IPS-NIHi7 (cell line): ENCODE results near the gene LOXL4.

Source experiments
- DNase-seq: peaks from one replicate; pipeline ENCODE4 v3.0.0; 2012; ENCODE audit warnings: mixed read lengths; ENCODE audit errors: extremely low spot score

Gene LOXL4

DNA sequence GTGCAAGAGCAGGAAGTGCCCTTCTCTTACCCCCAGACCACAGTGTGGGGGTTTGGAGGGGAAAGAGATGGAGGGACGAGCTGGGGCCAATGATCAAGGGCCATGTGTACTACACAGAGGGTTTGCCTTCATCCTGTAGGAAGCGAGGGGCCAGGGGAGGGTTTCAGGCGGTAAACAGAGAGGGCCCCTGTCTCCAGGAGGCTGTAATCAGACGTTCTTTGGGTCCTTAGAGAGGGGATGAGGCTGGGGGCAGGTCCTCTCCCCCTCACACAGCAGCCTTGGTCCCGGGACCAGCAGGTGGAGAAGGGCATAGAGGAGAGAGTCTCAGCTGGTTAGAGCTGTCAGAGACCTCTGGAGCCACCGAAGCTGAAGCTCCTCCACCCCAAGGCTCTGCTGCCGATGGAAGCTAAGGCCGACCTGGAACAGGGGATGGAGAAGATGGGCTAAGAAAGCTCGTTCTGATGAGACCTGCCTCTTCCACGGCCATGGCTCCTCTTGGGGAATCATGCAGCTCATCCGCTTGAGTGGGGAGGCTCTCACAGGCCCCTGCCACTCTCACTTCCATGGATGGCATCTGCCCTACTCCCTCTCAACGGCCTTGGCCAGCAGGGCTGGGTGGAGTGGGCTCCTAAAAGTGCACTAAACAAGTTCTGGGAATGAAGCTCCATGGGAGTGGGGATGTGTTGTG is 3.5 kb downstream of the LOXL4 start:
- DNase-seq = no peak

- DNase-seq = no peak
These were observed 4.9 kb downstream of the LOXL4 start for GRCh38 chr10:98263088-98263487.

DNA sequence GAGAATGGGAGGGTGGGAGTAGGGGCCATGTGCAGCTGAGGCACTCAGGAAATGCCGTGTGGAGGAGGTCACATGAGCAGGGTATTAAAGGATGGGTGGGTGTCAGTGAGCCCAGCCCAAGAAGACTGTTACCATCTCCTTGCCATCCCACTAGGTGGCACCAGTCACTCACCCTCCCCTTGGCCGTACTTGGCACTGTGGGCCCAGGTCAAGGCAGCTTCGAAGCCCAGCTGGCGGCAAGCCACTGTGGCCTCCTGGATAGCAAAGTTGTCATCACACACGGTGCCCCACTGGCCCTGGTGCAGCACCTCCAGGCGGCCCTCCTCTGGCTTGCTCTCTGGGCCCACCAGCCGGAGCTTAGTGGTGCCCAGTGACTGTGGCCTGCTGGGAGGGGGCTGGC is 5.4 kb downstream of the LOXL4 start:
- DNase-seq = peak; percentile 73

DNA sequence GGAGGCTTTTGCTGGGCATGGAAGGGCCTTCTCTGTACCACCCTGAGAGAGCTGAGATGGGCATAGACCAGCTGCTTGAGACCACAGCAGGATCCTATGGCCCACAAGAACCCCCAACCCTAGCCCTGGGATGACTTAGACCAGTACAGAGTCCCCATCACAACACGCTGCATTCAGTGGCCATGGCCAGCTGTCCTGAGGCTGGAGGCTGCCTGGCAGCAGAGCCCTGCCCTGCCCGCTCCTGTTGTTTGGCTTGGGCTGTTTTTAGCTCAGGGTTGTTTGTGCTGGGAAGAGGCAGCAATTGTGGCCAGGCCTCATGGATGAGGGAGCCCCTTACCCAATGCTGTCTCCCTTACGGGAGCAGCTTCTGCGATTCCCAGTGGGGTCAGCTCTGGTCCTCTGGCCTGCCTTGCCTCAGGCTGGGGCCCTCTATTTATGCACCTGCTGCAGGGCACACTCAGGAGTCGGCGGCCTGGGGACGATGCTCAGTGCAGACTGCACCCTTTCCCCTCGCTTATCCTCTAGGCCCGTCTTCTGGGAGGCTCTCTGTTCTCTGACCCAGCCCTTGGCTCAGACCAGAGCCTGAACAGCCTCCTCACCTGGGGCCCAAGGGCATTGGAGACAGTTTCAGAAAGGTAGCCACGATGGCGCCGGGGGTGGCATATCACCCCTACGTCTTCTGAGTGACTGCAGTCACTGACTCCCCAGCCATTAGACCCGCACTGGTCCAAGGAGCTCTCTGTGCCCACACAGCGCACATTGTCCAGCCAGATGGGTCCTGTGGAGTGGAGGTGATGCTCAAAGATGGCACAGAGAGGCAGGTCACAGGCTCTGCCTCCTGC is 6.3 kb downstream of the LOXL4 start:
- no peak for DNase-seq

DNA sequence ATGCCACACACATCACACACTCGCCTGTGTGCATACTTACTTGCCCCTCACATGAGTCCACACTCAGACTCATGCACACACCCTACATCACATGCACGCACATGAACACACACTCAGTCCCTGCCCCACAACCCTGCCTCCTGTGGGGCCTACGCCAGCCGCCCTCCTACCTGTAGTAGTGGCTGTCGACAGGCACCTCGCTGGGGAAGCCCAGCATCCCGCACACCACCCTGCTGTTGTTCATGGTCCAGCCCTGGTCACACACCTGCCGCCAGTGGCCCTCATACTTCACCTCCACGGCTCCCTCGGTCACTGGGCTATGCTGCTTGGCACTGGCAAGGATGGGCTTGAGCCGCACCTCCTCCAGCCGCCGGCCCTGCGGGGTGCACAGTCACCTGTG is 7.2 kb downstream of the LOXL4 start:
- DNase-seq = no peak

- DNase-seq = no peak
These were observed 7.6 kb downstream of the LOXL4 start for GRCh38 chr10:98260350-98260749.

- no peak for DNase-seq
These were observed 8.2 kb downstream of the LOXL4 start for GRCh38 chr10:98259606-98260315.

DNA sequence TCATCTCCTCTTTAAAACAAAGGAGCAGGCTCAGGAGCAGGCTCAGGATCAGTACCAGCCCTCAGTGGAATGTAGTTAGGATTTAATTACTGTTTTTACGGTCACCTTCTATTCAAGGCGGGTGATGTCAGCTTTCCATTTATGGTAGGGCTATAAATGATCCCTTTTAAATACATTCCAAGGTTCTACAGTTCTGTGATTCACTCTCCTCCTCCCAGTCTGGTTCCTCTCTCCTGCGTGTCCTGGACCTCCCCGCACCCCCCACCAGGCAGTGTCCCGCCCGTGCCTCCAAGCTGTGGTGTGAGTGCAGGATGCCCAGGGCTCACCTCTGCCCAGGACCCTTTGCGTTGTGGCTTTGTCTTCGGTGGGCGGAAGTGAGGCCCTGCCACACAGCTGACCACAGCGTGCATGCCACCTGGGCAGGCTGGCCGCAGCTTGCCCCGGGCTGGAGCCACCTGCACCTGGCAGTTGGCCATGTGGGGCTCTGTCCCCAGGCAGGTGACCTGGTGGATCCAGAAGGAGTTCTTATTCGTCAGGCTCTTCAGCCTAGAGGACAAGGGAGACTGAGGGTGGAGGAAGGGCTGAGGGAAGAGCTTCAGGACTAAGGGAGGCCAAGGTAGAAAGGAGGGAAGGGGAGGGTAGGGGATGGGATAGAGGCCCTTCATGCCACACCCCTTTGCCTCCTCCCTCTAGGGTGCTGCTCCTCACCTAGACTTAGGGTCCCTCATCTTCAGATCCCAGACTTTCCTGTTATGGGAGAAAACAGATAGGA is 9.1 kb downstream of the LOXL4 start:
- no peak for DNase-seq

DNA sequence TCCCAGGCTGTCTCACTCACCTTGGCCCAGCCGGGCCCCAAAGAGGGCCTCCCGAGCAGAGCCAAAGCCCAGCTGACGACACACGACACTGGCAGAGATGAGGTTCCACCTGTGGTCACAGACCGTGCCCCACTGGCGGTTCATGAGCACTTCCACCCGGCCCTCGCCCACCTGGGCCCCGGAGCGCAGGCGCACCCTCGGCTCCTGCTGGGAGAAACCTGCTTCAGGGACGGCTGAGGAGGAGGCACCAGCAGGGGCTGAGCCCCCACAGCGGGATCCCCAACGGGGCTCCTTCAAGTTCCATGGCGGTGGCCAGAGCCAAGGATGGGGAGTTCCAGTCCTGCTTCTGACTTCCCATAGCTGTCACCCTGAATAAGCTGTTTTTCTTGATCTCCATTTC is 10.0 kb downstream of the LOXL4 start:
- DNase-seq = no peak

DNA sequence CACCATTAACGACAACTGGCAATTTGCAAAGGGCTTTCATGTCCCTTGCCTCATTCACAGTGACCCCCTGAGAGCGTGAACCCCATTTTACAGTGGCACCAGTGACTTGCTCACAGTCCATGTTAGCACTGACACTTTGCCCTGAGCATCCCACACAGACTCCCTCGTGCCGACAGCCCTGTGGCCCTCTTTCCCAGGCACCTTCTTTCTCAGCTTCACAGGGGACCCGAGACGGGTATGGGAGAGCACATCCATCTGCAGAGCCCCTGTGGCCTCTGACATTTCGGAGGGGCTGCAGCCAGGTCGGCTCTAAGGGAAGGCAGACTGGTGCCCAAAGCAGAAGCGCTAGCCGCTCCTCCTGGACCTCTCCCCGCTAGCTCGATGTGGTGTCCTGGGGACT is 10.8 kb downstream of the LOXL4 start:
- no peak for DNase-seq

DNA sequence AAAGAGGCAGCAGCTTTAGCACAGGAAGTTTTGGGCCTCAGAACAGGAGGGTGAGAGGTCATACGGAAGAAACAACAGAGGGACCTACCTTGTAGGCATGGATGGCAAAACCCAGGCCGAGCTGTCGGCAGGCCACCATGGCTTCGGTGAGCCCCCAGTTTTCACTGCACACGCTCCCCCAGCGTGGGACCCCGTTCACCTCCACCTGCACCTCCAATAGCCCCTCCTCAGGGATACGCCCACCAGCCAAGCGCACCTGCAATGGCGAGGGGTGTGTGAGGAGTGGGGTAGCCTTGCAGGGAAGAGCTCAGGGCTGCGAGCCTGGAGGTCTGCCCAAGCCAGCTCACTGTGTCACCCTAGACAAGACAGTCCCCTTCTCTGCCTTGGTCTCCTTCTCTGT is 11.3 kb downstream of the LOXL4 start:
- DNase-seq = no peak

DNA sequence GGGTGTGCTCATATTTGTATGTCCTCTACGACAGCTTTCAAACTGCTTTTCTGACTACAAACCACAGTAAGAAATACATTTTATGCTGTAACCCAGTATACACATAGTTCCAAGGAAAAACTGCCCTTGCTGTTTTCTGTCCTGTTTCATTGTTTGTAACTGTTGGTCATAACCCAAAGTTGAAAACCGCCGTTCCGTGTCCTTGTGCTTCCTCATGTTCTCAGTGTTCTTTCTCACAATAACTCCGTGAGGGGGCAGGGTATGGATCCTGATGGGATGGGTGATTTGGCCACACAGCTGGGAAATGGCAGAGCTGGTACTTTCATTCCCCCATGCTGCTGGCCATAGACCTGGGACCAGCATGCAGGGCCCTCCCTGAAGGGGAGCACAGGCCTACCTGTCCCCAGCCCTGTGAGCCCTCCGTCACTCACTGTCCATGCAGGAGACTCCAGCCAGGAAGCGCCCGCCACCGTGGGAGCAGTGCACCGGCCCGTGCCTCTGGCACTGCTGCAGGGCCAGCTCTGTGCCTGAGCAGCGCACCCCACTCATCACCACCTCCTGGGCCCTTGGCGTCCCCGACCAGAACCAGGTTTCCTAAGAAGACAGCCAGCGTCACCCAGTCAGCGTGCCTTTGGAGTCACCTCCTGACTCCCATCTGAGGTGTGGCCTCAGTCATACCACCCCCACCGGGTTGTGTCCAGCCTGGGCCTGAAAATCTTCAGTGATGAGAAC is 12.7 kb downstream of the LOXL4 start:
- no peak for DNase-seq

DNA sequence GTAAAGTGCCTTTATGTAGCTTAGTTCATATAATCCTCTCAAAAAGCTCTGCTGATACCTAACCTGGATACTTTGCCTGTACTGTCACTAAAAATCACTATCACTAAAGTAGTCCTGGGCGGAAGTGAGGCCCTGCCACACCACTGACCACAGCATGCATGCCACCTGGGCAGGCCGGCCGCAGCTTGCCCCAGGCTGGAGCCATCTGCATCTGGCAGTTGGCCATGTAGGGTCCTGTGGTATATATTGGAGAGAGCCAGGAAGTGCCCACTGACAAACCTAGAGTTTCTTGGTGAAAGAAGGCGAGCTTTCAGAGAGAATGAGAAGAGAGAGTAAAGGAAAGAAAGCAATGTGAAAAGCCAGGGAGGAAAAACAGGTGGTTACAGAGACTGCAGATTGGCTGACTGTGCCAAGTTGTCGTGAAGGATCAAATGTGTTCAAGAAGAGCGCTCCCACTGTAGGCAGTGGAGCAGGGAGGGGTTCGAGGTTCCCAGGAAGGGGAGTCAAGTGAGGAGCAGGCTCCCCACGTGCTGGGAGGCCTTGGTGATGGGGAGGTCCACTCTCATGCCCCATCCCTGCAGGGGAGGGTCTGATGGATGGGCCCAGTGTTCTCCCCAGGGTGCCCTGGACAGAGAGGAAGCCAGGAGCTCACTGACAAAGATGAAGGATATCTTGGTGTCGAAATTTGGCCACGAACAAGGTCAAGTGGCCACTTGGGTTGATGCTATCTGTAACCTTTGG is 13.6 kb downstream of the LOXL4 start:
- DNase-seq = no peak

GRCh38 chr10:98253499-98253898 is 14.5 kb downstream of the LOXL4 start:
- no peak for DNase-seq

DNA sequence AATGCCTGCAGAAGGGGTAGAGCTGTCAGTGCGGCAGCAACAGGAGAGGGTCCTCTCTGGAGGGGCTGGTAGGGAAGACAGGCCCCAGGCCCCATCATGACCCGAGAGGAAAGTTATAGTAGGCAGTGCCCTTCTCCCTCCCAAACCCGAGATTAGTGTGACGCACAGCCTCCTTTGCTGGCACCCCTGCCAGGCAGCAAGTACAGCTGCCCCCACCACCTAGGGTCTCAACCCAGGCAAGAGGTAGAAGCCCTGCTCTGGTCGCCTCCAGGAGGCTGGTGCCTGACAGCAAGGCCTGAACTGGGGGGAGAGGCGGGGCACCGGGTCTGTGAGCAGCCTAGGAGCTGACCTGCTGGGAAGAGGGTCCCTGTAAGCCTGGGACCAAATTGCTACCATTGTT is 15.5 kb downstream of the LOXL4 start:
- no peak for DNase-seq

DNA sequence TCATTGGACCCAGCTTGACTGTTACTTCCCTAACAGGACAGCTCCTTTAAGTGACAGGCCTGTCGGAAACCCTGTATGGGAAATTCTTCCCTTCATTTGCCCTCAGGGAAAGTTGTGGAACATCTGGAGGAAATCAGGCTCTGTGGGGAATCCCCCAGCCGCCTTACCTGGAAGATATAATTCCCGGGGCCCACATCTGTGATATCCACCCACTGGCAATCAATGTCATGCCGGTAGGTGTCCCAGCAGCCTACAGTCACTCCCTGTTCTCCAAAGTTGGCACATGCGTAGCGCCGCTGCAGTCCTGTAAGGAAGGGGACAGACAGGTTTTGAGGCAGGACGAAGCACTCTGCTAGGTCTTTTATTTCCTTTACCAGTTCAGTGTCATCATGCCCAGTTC is 16.6 kb downstream of the LOXL4 start:
- DNase-seq = no peak

DNA sequence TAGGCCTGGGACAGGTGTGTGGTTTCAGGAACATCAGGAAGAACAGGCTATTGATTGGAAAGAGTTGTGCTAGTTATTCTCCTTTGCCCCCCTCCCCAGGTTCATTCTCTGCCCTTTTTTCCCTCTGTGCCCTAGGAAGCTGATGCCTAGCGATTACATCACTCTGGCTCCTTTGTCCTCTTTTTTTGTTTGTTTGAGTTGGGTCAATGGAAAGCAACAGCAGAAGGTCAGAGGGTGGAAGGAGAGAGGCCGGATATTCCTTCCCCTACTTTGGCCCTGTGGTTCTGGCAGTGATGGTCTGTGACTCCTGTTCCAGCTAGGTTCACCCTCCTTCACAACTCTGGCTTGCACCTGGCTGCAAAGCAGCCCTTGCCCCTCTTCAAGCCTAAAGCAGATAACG is 18.9 kb downstream of the LOXL4 start:
- DNase-seq = no peak

DNA sequence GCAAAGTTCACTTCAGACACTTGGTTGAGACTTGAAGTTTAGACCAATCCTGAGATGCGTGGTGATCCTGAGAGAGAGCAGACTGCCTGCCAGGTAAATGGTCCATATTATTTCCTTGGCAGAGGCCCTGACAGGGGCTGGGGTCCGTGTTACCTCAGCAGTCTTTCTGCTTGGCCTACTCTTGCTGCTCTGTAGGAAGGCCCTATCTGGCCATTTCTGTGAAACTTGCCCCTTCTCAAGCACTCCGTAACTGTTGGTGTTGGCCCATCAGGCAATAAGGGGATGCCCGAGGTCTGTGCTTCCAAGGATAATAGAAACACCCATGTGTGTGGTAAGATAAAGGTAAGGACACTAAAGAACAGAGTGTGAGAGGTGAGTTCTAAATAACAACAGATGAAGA is 20.0 kb downstream of the LOXL4 start:
- no peak for DNase-seq

DNA sequence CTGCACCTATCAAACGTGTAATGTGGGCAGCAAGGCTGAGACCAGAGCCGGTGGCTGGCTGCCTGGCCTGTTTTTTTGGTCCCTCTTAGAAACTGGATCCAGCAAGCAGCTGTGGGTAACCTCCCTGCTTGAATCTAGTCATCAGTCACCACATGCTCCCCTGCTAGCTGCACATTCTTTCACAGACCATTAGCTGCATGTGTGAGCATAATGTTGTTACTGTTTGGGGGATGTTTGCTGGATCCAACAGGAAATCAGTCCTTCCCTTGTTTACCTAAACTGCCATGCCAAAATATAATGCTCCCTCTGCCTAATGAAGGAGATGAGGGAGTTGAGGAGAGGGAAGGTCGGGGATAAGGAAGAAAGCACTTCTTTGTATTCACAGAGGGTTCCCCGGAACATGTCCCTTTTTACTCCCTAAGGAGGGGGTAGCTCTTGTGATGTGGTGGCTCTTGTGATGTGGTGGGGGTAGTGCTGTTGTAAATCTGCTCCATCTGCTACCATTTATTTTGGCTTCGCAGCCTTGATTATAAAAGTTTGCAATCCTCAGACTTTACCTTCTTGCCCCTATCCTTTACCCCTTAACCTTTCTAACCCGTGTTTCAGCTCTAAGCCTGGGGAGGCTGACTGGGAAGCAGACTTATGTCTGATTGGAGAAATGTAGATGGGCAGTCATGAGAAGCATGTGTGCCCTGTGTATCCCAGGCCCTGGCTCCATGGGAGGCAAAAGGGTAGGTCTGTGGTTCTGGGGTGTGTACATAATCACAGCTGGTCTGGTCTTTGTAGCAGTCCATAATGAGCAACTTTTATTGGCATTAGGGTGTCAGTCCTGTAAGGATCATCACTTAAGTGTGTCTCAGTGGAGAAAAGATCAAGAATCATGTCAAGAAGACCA is 20.8 kb downstream of the LOXL4 start:
- DNase-seq = no peak

DNA sequence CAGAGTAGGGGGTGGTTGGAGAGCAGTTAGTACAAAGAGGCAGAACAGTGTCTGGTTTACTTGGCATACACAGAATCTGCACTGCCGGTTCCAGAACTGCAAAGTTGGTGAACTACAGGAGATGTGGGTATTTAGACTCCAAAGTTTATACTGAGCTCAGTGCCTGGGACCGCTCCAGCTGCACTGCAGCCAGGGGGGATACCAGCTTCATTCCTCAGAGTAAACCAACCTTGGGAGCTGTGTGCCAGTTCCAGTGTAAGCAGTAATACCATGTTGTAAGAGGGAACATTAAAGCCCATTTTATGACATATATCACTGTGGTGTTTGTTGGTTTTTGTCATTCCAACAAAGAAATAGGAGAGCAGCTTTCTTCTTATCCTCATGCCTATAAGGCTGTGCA is 23.4 kb downstream of the LOXL4 start:
- DNase-seq = no peak
